SK-N-SH (cell line): Measurements from ENCODE around the gene ZNF415.

Experiments
- MAX ChIP-seq: IDR thresholded peaks from 2 replicates; pipeline ENCODE4 v1.4.0; 2012; ENCODE audit warnings: low read depth
- REST ChIP-seq: IDR thresholded peaks from 2 replicates; pipeline ENCODE4 v1.6.1; 2012; ENCODE audit warnings: mild to moderate bottlenecking, low read depth, low read length, moderate library complexity
- TF ChIP-seq, protein P1 (sequence below): fragments of 200-600 bp; sonication (generic); IDR thresholded peaks from 2 replicates; pipeline ENCODE4 v1.6.1; 2017; ENCODE audit warnings: antibody characterized with exemption, mild to moderate bottlenecking, moderate library complexity

- TF ChIP-seq REST = no peak
- TF ChIP-seq, protein P1, sequence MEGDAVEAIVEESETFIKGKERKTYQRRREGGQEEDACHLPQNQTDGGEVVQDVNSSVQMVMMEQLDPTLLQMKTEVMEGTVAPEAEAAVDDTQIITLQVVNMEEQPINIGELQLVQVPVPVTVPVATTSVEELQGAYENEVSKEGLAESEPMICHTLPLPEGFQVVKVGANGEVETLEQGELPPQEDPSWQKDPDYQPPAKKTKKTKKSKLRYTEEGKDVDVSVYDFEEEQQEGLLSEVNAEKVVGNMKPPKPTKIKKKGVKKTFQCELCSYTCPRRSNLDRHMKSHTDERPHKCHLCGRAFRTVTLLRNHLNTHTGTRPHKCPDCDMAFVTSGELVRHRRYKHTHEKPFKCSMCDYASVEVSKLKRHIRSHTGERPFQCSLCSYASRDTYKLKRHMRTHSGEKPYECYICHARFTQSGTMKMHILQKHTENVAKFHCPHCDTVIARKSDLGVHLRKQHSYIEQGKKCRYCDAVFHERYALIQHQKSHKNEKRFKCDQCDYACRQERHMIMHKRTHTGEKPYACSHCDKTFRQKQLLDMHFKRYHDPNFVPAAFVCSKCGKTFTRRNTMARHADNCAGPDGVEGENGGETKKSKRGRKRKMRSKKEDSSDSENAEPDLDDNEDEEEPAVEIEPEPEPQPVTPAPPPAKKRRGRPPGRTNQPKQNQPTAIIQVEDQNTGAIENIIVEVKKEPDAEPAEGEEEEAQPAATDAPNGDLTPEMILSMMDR = no peak
- no peak for TF ChIP-seq MAX
Measured at GRCh38 chr19:53182202-53182601, 49.5 kb upstream of the ZNF415 start.
